H9 (cell line): ENCODE data around the gene MDGA2. TPM values are rescaled to one million over a fixed set of nuclear protein-coding genes. Genes with fewer than 3 reads are reported as not detected.

Source experiments
- DNase-seq: peaks from one replicate; pipeline ENCODE4 v3.0.0-alpha.2; 2017
- H2AFZ ChIP-seq: one replicate; pipeline ENCODE4 v1.6.1; 2013; ENCODE audit warnings: mild to moderate bottlenecking, low read length, control low read depth, moderate library complexity
- H2AK5ac ChIP-seq: 2 replicates; pipeline ENCODE4 v1.6.1; 2013; ENCODE audit warnings: low read length, control low read depth, mixed read lengths; ENCODE audit not compliant: insufficient read length
- H2BK120ac ChIP-seq: one replicate; pipeline ENCODE4 v1.6.1; 2013; ENCODE audit warnings: low read depth, mild to moderate bottlenecking, low read length, control low read depth, inconsistent platforms; ENCODE audit not compliant: poor library complexity, severe bottlenecking
- H2BK12ac ChIP-seq: 2 replicates; pipeline ENCODE4 v1.6.1; 2013; ENCODE audit warnings: low read length, control low read depth, mixed read lengths, low read depth; ENCODE audit not compliant: insufficient read length
- H2BK15ac ChIP-seq: 2 replicates; pipeline ENCODE4 v1.6.1; 2013; ENCODE audit warnings: low read depth, low read length, control low read depth
- H2BK20ac ChIP-seq: one replicate; pipeline ENCODE4 v1.6.1; 2013; ENCODE audit warnings: low read depth, mild to moderate bottlenecking, low read length, control low read depth, inconsistent platforms; ENCODE audit not compliant: poor library complexity, severe bottlenecking
- H2BK5ac ChIP-seq: 2 replicates; pipeline ENCODE4 v1.6.1; 2013; ENCODE audit warnings: low read length, control low read depth, mixed read lengths; ENCODE audit not compliant: insufficient read length
- H3K14ac ChIP-seq: 2 replicates; pipeline ENCODE4 v1.6.1; 2013; ENCODE audit warnings: low read length, control low read depth; ENCODE audit not compliant: insufficient read depth
- H3K18ac ChIP-seq: 2 replicates; pipeline ENCODE4 v1.6.1; 2013; ENCODE audit warnings: low read depth, mild to moderate bottlenecking, mixed read lengths, low read length, control low read depth; ENCODE audit not compliant: insufficient read length
- H3K23ac ChIP-seq: 2 replicates; pipeline ENCODE4 v1.6.1; 2013; ENCODE audit warnings: low read length, control low read depth, mixed read lengths, low read depth; ENCODE audit not compliant: insufficient read length
- H3K23me2 ChIP-seq: 2 replicates; pipeline ENCODE4 v1.6.1; 2013; ENCODE audit warnings: low read depth, mild to moderate bottlenecking, mixed read lengths, low read length, control low read depth; ENCODE audit not compliant: insufficient read length, poor library complexity, severe bottlenecking
- H3K27ac ChIP-seq: 2 replicates; pipeline ENCODE4 v1.5.1; 2013; ENCODE audit warnings: low read length, control low read depth, mixed read lengths, low read depth; ENCODE audit not compliant: insufficient read length
- H3K27me3 ChIP-seq: 2 replicates; pipeline ENCODE4 v1.6.1; 2013; ENCODE audit warnings: low read length, control low read depth, inconsistent platforms; ENCODE audit not compliant: insufficient read depth
- H3K4ac ChIP-seq: 2 replicates; pipeline ENCODE4 v1.6.1; 2013; ENCODE audit warnings: low read depth, mild to moderate bottlenecking, control low read depth, inconsistent platforms, low read length, moderate library complexity
- H3K4me1 ChIP-seq: 2 replicates; pipeline ENCODE4 v1.6.1; 2013; ENCODE audit warnings: low read length, control low read depth, inconsistent platforms; ENCODE audit not compliant: insufficient read depth
- H3K4me2 ChIP-seq: 2 replicates; pipeline ENCODE4 v1.6.1; 2013; ENCODE audit warnings: low read length, control low read depth, mixed read lengths; ENCODE audit not compliant: insufficient read length, insufficient read depth
- H3K56ac ChIP-seq: 2 replicates; pipeline ENCODE4 v1.6.1; 2013; ENCODE audit warnings: low read depth, mild to moderate bottlenecking, mixed read lengths, low read length, control low read depth; ENCODE audit not compliant: insufficient read length
- H3K79me1 ChIP-seq: 2 replicates; pipeline ENCODE4 v1.6.1; 2013; ENCODE audit warnings: low read depth, mild to moderate bottlenecking, moderate library complexity, low read length, control low read depth, inconsistent platforms; ENCODE audit not compliant: insufficient read depth, poor library complexity, severe bottlenecking
- H3K79me2 ChIP-seq: 2 replicates; pipeline ENCODE4 v1.6.1; 2013; ENCODE audit warnings: low read length, control low read depth, inconsistent platforms; ENCODE audit not compliant: insufficient read depth
- H3K9ac ChIP-seq: 2 replicates; pipeline ENCODE4 v1.6.1; 2013; ENCODE audit warnings: low read length, control low read depth, mixed read lengths; ENCODE audit not compliant: insufficient read length; ENCODE audit errors: extremely low read depth
- H3K9me3 ChIP-seq: one replicate; pipeline ENCODE4 v1.6.1; 2013; ENCODE audit warnings: low read depth, low read length, inconsistent platforms; ENCODE audit not compliant: control insufficient read depth
- H3T11ph ChIP-seq: one replicate; pipeline ENCODE4 v1.6.1; 2013; ENCODE audit warnings: mild to moderate bottlenecking, low read length, control low read depth, inconsistent platforms
- H4K20me1 ChIP-seq: one replicate; pipeline ENCODE4 v1.6.1; 2013; ENCODE audit not compliant: control insufficient read depth, insufficient read length, insufficient read depth
- H4K5ac ChIP-seq: 2 replicates; pipeline ENCODE4 v1.6.1; 2013; ENCODE audit warnings: low read depth, mild to moderate bottlenecking, mixed read lengths, low read length, control low read depth; ENCODE audit not compliant: insufficient read length
- H4K8ac ChIP-seq: replicated peaks from 2 replicates; pipeline ENCODE4 v1.6.1; 2013; ENCODE audit warnings: low read length, control low read depth, mixed read lengths, low read depth; ENCODE audit not compliant: insufficient read length
- H4K91ac ChIP-seq: 2 replicates; pipeline ENCODE4 v1.6.1; 2013; ENCODE audit warnings: low read depth, mild to moderate bottlenecking, moderate library complexity, mixed read lengths, low read length, control low read depth; ENCODE audit not compliant: insufficient read length
- H3K27ac Mint-ChIP-seq, 3 experiments: 2 replicates in 2 of 3; 3 replicates in 1 of 3; pipeline ENCODE4 v1.8.0; 2020 to 2021; ENCODE audit warnings: mixed read lengths in 3 of 3, mild to moderate bottlenecking in 1 of 3, moderate library complexity in 1 of 3
- H3K27me3 Mint-ChIP-seq: 2 replicates; pipeline ENCODE4 v1.8.0; 2021; ENCODE audit warnings: low read depth, mild to moderate bottlenecking, moderate library complexity, mixed read lengths
- H3K36me3 Mint-ChIP-seq, 3 experiments: 2 replicates in 2 of 3; 3 replicates in 1 of 3; pipeline ENCODE4 v1.8.0; 2020 to 2021; ENCODE audit warnings: low read depth in 3 of 3, mixed read lengths in 3 of 3; ENCODE audit not compliant: insufficient read depth in 1 of 3
- H3K4me1 Mint-ChIP-seq, 2 experiments: 2 replicates each; pipeline ENCODE4 v1.8.0; 2020; ENCODE audit warnings: mixed read lengths in 2 of 2
- H3K4me3 Mint-ChIP-seq, 2 experiments: 2 replicates in 1 of 2; 3 replicates in 1 of 2; pipeline ENCODE4 v1.8.0; 2020 to 2021; ENCODE audit warnings: mild to moderate bottlenecking in 2 of 2, mixed read lengths in 2 of 2, moderate library complexity in 1 of 2
- H3K9me3 Mint-ChIP-seq, 2 experiments: 2 replicates in 1 of 2; 3 replicates in 1 of 2; pipeline ENCODE4 v1.8.0; 2020; ENCODE audit warnings: mild to moderate bottlenecking in 2 of 2, mixed read lengths in 2 of 2, moderate library complexity in 1 of 2
- CTCF ChIP-seq: fragments of 200-600 bp; sonication (generic); conservative IDR thresholded peaks from 3 replicates; pipeline ENCODE4 v1.8.0; 2021; ENCODE audit warnings: antibody characterized with exemption, mild to moderate bottlenecking
- WGBS: extraction: QIAGEN DNeasy Blood & Tissue Kit; methylation state at CpG from one replicate; pipeline ENCODE4 v1.1.7; 2013; ENCODE audit warnings: missing lambda C conversion rate, low lambda C conversion rate, mixed read lengths; ENCODE audit not compliant: insufficient read length; ENCODE audit errors: extremely low coverage; 5-methylcytosine and 5-hydroxymethylcytosine counted together
- total RNA-seq: library from RNA; stranded (reverse); gene quantifications from 2 replicates; pipeline ENCODE4 v1.2.1, GENCODE V29; 2021

Gene MDGA2
- total RNA-seq, 1 experiment from 2014 or later = 1.9 TPM

GRCh38 chr14:47259796-47260195 lies 415.6 kb downstream of the MDGA2 start:
- Mint-ChIP-seq H3K27ac (no peak overlapping the region), H3K27me3 (no peaks in the 10 kb centered on the region), H3K36me3 (no peaks in the 10 kb centered on the region), H3K4me1 (no peaks in the 10 kb centered on the region), H3K4me3 (no peak overlapping the region), H3K9me3 (no peaks in the 10 kb centered on the region; a peak in 2 of 5 replicates)
- no peak overlapping the region for H3K18ac ChIP-seq
- no peaks in the 10 kb centered on the region for H3K9me3 ChIP-seq
- no peak overlapping the region for H4K5ac ChIP-seq
- no peaks in the 10 kb centered on the region for H3K79me2 ChIP-seq
- no peak overlapping the region for H2BK15ac ChIP-seq
- TF ChIP-seq CTCF = no peak
- H3K4me1 ChIP-seq = no peaks in the 10 kb centered on the region
- H2BK20ac ChIP-seq = no peak overlapping the region
- no peak overlapping the region for H2BK12ac ChIP-seq
- no peak overlapping the region for H2BK120ac ChIP-seq
- H3K9ac ChIP-seq = no peak overlapping the region
- WGBS = no CpG with 5 or more reads among the region's 2 CpGs
- no peak overlapping the region for H2AFZ ChIP-seq
- no peak overlapping the region for H2BK5ac ChIP-seq
- no peak overlapping the region for H3K23ac ChIP-seq
- no peak overlapping the region for H4K91ac ChIP-seq
- H3K23me2 ChIP-seq = no peaks in the 10 kb centered on the region
- no peak overlapping the region for H3T11ph ChIP-seq
- H3K27me3 ChIP-seq = no peaks in the 10 kb centered on the region
- H3K4me2 ChIP-seq = no peak overlapping the region
- H3K4ac ChIP-seq = no peak overlapping the region
- H2AK5ac ChIP-seq = no peak overlapping the region
- no peak overlapping the region for H3K14ac ChIP-seq
- no peak overlapping the region for H3K27ac ChIP-seq
- no peak overlapping the region for H3K56ac ChIP-seq
- no peak overlapping the region for H4K8ac ChIP-seq
- H4K20me1 ChIP-seq = no peaks in the 10 kb centered on the region
- H3K79me1 ChIP-seq = no peaks in the 10 kb centered on the region
- DNase-seq = no peak
